HS-5 (cell line): ENCODE data around the gene SGO1.

Source experiments
- DNase-seq: peaks from one replicate; pipeline ENCODE4 v3.0.0-alpha.2; 2012; ENCODE audit warnings: low read depth

The SGO1 gene

DNA sequence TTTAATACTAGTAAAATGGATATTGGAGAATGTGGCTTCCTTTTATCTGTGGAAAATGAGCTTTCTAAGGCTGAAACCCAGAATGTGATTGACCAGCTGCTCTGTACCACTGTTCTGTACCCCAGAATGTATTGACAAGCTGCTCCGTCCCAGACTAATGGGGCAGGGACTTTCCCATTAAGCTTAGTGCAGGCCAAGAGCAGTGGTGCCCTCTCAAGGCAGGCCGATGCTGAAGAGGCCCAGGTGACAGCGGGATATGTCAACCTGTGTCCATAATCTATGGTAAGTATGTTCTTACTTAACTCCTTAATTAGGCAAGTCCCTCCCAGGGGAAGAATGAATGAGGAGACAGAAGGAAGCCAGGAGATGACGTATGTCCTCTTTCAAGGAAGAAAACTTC is 31.1 kb downstream of the SGO1 start:
- DNase-seq: no peak

DNA sequence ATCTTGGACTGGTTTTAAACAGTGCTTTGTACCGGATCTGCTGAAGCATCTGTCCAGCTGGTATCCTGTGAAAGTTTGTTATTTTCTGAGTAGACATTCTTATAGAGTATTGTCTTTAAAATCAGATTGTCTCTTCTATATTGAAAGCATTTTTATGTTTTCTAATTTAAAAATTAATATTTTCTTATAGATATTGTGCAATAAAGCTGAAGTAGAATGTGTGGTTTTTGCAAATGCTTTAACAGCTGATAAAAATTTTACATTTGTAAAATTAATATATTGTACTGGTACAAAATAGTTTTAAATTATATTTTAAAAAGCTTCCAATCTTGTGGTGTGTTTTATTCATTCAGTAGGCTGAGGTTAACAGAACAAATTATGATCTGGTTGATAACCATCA is 31.9 kb downstream of the SGO1 start:
- no peak for DNase-seq

DNA sequence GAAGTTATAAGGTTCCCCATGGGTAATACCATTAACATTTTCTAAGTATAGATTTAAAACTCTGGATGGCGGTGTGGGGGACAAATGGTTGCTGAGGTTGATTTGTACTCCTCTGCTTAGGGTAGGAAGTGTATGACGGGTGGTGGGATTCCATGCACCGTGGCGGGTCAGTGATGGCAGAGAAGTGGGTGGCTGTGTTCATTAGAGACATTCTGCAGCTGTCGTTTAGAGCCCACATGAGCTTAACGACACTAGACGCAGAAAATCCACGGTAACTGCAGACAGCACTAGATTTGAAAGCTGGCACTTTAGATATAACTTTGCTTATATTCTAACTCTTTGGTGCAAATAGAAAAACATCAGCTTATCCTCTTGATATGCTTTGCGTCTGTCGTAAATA is 37.5 kb downstream of the SGO1 start:
- DNase-seq: no peak

DNA sequence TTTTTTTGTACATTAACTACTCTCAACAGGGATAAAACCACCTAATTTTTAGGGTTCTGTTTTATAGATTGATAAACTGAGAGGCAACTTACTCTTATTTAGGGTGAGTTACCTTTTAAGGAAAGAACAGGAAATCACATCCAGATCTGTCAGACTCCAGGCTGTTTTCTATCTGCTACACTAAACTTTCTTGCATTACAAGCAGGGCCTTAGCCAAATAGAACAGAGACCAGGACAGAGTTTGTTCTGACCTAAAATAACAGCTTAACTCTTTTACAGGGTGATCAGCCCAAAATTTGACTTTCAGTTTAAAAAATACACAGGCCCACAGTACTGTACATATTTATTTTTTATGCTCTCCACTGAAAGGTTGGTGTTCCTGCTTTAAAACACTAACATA is 38.6 kb downstream of the SGO1 start:
- no peak for DNase-seq

DNA sequence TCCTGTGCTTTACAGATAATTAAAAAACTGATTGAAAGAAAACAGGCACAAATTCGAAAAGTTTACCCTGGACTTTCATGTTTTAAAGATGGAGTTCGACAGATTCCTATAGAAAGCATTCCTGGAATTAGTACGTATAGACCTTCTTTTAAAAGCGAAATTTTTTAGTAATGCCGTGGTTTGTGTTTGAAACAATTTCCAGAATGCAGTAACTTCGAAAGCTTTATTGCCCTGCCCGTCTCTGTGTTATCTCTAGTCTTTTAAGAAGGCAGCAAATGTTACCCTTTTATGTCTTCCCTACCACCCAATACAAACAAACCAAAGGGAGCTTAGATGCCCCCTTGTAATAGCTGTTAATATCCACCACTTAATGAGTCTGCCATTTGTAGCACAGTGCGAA is 39.7 kb downstream of the SGO1 start:
- no peak for DNase-seq

DNA sequence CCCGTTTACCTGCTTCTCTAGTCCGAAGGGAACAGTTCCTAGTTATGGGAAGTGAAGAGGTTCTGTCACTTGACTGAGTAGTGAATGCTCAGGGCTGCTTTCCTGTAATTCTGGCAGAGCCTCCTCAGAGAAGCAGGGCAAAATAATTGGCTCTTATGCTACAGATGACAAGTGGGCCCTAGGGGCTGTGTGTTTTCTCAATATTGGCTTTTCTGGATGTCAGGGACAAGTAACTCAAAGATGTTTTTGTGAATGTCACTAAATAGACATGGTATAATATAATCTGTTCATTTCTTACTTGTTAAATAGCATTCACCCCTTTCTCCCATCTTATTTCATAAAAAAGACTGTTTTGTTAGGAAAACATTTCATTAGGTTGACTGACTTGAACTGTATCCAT is 40.1 kb downstream of the SGO1 start:
- no peak for DNase-seq

DNA sequence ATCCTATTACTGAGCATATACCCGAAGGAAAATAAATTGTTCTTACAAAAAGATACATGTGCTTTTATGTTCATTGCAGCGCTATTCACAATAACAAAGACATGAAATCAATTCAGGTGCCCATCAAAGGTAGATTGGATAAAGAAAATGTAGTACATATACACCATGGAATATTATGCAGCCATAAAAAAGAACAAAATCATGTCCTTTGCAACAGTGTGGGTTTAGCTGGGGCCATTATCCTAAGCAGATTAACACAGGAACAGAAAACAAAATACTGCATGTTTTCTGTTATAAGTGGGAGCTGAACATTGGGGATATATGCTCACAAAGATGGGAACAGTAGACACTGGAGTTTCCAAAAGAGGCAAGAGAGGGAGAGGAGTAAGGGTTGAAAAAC is 42.5 kb downstream of the SGO1 start:
- DNase-seq: no peak

DNA sequence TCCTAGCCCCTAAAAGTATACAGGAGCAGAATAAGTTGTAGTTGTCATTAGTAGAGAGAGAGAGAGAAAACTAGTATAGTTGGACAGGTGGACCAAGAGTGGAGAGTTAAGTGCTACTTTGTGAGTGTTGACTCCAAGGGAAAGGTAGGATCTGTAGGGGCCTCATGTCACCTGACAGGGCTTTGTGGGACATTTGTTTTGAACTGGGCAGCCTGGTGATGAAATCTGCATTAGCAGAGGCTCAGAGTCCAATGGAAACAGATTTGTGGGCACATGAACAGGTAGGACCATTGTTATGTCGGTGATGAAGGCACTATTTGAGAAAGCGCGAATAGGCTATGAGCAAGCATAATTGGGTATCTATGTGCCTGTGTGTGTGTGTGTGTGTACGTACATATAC is 43.5 kb downstream of the SGO1 start:
- no peak for DNase-seq

DNA sequence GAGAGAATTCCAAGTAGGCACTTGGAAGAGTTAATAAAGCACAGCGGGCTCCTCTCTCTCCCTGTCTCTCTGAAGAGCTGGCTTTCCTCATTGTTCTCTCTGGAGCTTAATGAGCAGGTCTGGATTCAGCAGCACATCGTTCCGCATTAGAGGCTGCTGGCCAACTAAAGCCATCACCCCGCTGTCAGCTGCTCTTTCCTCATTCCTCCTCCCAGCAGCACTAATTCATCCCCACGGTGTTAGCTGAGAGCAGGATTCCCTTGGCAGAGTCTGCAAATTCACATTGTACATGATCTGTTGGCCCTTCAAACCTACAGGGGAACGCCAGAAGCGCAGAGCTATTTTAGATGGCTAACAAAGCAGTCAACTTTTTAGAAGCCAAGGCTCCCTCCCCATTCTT is 44.2 kb downstream of the SGO1 start:
- DNase-seq: no peak

DNA sequence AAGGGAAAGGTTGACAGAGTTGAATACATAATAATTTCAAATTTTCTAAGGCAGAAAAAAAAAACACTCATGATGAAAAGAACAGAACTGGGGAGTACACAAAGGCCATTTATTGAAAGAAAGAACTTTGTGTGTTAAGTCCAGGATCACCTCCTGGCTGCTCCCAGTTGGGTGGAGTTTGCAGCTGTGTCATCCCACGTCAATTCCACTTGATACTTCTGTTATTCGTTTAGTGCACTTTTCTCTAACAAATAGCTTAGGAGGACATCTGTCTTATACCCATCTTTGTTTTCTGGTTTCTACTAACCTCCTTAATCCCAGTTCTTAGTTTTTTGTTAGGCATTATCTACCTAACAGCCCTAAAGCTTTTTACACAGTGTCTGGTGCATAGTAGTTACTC is 44.7 kb downstream of the SGO1 start:
- DNase-seq: no peak

DNA sequence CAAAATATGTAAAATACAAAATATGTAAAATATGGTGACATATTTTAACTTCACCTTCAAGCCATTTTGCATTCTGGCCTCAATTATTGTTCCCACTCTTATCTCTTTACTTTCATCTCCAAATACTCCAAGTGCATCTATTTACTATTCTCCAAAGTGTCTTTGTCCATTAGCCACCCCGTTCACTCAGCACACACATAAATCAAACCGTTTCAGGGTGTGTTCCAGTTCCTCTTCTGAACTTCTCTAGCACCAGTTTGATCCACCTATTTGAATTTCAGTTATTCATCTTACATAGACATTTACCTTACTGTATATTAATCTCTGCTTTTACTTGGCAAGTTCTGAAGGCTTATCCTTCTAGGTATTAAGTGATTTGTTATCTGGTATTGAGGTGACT is 45.1 kb downstream of the SGO1 start:
- no peak for DNase-seq

DNA sequence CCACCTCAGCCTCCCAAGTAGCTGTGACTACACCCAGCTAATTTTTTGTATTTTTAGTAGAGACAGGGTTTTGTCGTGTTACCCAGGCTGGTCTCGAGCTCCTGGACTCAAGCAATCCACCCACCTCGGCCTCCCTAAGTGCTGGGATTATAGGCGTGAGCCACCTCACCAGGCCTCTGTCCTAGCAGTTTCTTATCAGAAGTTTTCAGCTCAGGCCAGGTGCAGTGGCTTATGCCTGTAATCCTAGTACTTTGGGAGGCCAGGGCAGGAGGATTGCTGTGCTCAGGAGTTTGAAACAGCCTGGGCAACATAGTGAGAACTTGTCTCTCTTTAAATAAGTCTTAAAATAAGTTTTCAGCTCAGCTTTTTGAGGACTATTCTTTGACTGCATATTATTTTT is 48.4 kb downstream of the SGO1 start:
- no peak for DNase-seq

DNA sequence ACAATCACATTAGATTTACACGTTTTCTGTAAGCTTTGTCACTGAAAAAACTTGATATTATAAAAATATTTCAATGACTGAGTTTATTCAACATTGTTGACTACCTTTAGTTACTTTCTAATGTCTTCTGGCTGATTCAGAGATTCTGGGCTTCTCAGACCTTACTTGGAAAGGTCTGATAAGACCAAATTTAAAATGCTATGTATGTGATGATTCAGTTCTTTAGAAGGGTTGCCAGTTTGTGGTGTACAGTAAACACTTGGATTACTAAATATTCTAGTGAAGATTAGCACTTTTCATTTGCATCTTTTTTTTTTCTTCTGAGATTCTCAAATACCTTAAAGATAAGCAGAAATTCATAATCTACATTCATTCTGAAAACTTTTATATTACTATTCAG is 49.8 kb downstream of the SGO1 start:
- DNase-seq: no peak

DNA sequence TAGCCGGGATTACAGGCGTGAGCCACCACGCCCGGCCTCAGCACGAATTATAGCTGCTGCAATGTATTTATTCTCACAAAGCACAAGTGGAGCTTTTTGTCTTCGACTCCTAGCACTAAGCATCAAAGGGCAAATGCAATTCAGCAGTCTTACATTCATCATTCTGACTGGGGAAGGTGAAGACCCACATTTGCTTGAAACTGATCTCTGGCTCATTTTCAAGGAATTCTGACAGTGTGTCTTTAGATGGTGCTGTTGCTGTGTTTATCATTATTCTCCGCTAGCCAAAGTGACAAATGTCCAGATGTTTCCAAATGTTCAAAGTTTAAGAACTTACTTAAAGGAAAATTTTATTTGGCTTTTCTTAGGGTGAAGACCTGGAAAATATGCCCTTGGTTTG is 55.9 kb downstream of the SGO1 start:
- DNase-seq: no peak

DNA sequence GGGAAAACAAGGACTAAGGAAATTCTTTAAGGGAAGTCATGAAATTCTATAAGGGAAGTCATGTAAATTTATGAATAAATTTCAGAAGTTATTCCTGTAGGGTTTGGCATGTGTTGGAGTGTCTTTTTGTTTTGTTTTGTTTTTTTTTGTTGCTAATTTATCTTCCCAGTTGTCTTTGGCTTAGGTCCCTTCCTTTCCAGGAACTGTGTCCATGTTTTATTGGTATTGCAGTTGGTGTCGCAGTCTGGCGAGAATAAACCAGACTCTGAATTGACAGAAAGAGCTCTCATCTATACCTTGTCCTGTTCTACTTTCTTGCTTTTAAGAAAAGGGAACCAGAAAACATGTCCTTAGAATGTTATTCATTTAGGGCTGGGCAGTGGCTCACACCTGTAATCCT is 57.6 kb downstream of the SGO1 start:
- no peak for DNase-seq

DNA sequence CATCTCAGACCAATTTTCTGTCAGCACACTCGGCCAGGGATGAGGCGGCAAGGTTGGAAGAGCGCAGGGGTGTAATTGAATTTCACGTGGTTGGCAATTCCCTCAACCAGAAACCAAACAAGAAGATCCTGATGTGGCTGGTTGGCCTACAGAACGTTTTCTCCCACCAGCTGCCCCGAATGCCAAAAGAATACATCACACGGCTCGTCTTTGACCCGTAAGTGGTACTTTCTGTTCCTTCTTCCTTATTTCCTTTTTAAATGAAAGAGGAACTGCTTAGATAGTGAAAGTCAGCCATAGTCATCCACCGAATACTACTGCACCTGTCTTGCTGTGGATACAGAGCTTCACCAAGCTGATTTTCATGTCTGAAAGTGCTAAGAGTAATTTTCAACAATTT is 60.1 kb downstream of the SGO1 start:
- DNase-seq: no peak

DNA sequence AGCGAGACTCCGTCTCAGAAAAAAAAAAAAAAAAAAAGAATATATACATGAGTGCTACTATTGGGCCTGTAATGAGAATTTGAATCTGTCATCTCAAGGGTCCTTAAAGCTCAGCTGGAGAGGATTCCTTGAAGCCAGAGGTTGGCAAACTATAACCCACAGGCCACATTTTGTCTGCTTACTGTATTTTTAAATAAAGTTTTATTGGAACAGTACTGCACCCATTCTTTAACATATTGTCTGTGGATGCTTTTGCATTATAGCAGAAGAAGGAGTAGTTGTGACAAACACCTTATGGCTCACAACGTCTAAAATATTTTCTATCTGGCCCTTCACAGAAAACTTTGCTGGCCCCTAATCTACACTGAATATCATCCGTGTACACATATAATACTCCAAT is 60.7 kb downstream of the SGO1 start:
- no peak for DNase-seq

DNA sequence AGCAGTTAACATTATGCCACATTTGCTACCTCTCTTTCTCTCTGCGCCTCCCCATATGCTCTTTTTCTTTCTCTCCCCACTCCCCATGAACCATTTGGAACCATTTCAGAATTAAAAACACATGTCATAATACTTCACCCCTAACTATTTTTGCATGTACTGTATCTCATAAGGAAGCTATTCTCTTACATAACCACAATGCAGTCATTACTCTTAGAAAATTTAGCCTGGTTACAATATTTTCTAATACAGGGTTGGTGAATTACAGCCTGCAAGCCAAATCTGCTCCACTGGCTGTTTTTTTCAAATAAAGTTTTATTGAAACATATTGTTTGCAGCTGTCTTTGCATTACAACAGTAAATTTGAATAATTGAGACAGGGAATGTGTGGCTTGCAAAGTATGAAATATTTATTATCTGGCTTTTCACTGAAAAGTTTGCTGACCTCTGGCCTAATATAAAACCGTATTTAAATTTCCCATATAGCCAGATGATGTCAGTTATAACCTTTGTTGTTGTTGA is 62.8 kb downstream of the SGO1 start:
- DNase-seq: no peak

DNA sequence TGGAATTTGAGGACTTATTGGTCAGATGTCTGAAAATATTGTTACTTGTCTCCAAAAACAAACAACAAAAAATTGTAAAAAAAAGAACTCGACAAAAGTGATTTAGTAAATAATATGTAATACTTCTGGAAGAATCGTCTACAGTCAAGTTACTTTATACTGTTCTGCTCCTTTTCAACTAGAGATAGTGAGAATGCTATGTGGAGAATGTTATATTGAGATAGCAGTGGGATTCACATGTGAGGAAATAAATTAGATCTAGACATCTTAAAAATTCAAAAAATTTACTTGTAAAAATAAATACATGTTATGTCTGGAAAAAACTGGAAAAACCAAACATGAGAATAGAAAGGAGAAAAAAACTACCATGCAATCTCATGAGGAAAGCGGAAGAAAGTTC is 64.9 kb downstream of the SGO1 start:
- DNase-seq: no peak
